Nasal cavity respiratory epithelium epithelial cell of viscerocranial mucosa (primary cell): ENCODE results near the gene MFSD6L. TPM values are rescaled to one million over a fixed set of nuclear protein-coding genes. Genes with fewer than 3 reads are reported as not detected.

ENCODE experiments used
- total RNA-seq: library from RNA; depleted of rRNA; stranded (reverse); fragments of >200 nt; gene quantifications from 2 replicates; pipeline ENCODE4 v1.2.3, GENCODE V29; 2014

Gene MFSD6L, protein sequence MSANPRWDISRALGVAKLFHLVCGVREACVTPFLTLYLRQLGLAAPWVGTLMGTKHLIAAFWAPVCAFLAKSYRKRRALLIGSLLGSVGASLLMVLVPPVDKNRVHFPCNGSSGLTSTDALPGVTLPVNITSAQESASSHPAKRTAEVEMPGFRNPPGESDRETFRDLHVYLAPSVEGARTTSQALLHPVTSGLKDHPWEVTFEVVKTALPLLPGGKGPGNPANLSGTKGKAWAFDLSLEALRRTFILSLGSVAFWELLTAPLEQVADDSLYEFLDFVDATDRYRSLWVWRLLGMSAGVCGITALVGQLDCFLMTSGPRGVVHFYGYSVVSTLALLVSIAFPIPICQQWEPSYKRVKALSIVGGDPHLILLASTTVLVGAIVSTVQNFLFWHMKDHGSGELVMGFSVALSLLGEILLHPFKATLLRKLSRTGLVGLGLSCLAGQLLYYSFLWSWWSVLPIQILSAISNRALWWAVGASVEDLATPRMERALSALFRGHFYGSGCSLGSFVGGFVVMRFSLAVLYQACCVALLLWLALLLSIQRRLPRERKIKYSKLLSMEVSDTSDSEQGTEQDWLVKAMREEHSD
- under 0.01 and 0.07 TPM in 2 replicates for total RNA-seq

GRCh38 chr17:8798846-8799569 is at the start of gene MFSD6L:
Gene MFSD6L, minus strand, starts transcription at chr17:8799365. Its CDS starts 245 bp downstream, at chr17:8799120.

DNA sequence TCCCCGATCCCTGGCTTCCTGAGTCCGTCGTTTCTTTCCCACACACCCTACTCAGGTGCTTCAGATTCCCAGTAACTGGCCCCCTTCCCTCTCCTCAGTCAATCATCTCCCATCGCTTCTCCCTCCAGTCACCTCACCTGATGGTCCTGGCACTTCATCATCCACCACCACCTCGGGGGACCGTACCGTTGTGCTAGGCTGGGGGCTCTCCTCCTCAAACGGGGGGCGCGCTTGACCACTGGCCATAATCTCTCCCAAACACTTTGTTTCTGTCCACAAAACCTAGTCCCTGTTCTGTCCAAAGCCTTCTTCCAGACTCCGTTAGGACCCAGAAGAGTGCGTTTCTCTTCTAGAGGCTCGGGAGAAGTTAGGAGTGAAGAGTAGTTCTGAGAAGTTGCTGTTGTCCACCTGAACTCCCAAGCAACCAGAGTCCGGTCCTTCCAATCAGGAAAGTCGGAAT is 41.0 kb downstream of the MFSD6L start, which contains the start of gene SPDYE4:
SPDYE4 (minus strand) TSS at position 410 of the 460 bp plus-strand sequence; CDS start at position 246, 164 bp downstream.

Other genes with a start within 250 kb of the MFSD6L start
- 30.1 and 59.3 TPM in 2 replicates for gene MYH10, start 168.6 kb downstream of the MFSD6L start, total RNA-seq
- not detected in 2 replicates for gene CCDC42, start 54.5 kb downstream of the MFSD6L start, total RNA-seq
- gene SPDYE4, start 40.8 kb downstream of the MFSD6L start, total RNA-seq: not detected in 2 replicates
- not detected in 2 replicates for gene PIK3R6, start 68.3 kb upstream of the MFSD6L start, total RNA-seq
- gene PIK3R5, start 166.3 kb upstream of the MFSD6L start, total RNA-seq: 0.07 TPM in 1 of 2 replicates, not detected in the other
- under 0.01 and 8.3 TPM in 2 replicates for gene NTN1, start 222.1 kb upstream of the MFSD6L start, total RNA-seq